GM19463 (cell line): ENCODE data around the gene TRERF1.

ENCODE experiments used
- ATAC-seq: cut with Tn5 transposase; IDR thresholded peaks from one replicate; pipeline ENCODE4 v1.9.1; 2021; ENCODE audit warnings: mild to moderate bottlenecking, moderate library complexity; ENCODE audit not compliant: unreplicated experiment

Gene TRERF1

GRCh38 chr6:42374018-42374669 lies 77.6 kb downstream of the TRERF1 start:
- ATAC-seq = no peak

GRCh38 chr6:42372699-42373098 lies 79.0 kb downstream of the TRERF1 start:
- ATAC-seq = no peak

- ATAC-seq = no peak
Measured at GRCh38 chr6:42370323-42370985, 81.3 kb downstream of the TRERF1 start.

- no peak for ATAC-seq
Measured at GRCh38 chr6:42369568-42369967, 82.2 kb downstream of the TRERF1 start.

GRCh38 chr6:42368181-42368580 lies 83.5 kb downstream of the TRERF1 start:
- no peak for ATAC-seq

- no peak for ATAC-seq
Measured at GRCh38 chr6:42367353-42368011, 84.2 kb downstream of the TRERF1 start.

GRCh38 chr6:42366999-42367352 lies 84.8 kb downstream of the TRERF1 start:
- no peak for ATAC-seq

- no peak for ATAC-seq
Measured at GRCh38 chr6:42366011-42366705, 85.6 kb downstream of the TRERF1 start.

- ATAC-seq = no peak
Measured at GRCh38 chr6:42365021-42365420, 86.7 kb downstream of the TRERF1 start.

- ATAC-seq = no peak
Measured at GRCh38 chr6:42363926-42364849, 87.5 kb downstream of the TRERF1 start.

GRCh38 chr6:42361036-42361435 lies 90.7 kb downstream of the TRERF1 start:
- no peak for ATAC-seq

- ATAC-seq = no peak
Measured at GRCh38 chr6:42359021-42359420, 92.7 kb downstream of the TRERF1 start.

GRCh38 chr6:42355416-42355815 lies 96.3 kb downstream of the TRERF1 start:
- ATAC-seq = no peak

- no peak for ATAC-seq
Measured at GRCh38 chr6:42354702-42355101, 97.0 kb downstream of the TRERF1 start.

- no peak for ATAC-seq
Measured at GRCh38 chr6:42352856-42353564, 98.7 kb downstream of the TRERF1 start.

GRCh38 chr6:42350911-42351310 lies 100.8 kb downstream of the TRERF1 start:
- ATAC-seq = no peak

GRCh38 chr6:42349753-42350511 lies 101.8 kb downstream of the TRERF1 start:
- no peak for ATAC-seq

GRCh38 chr6:42347456-42347855 lies 104.3 kb downstream of the TRERF1 start:
- ATAC-seq = no peak

GRCh38 chr6:42345696-42346416 lies 105.9 kb downstream of the TRERF1 start:
- ATAC-seq = no peak
